PFSK-1 (cell line): Measurements from ENCODE around the gene CSNK2B.

ENCODE experiments used
- FOXP2 ChIP-seq: optimal IDR thresholded peaks from 2 replicates; pipeline ENCODE3; 2011; ENCODE audit warnings: borderline replicate concordance, control low read depth, inconsistent platforms; ENCODE audit not compliant: insufficient read depth; ENCODE audit errors: extremely low read length, extremely low read depth
- POLR2AphosphoS5 ChIP-seq: IDR thresholded peaks from 2 replicates; pipeline ENCODE4 v1.6.1; 2012; ENCODE audit warnings: low read depth, mild to moderate bottlenecking, control low read depth, low read length, moderate library complexity
- SIN3A ChIP-seq: IDR thresholded peaks from 2 replicates; pipeline ENCODE4 v1.6.1; 2012; ENCODE audit warnings: mild to moderate bottlenecking, low read length, moderate library complexity, borderline replicate concordance; ENCODE audit not compliant: insufficient read depth
- TAF1 ChIP-seq: IDR thresholded peaks from 2 replicates; pipeline ENCODE4 v1.6.1; 2012; ENCODE audit warnings: low read length, control low read depth, borderline replicate concordance; ENCODE audit not compliant: insufficient read depth
- TF ChIP-seq, protein P1 (sequence below), 2 experiments: IDR thresholded peaks; 2 replicates each; pipeline versions ENCODE4 v1.6.1 to v1.8.0; 2011 to 2012; ENCODE audit warnings: low read depth in 2 of 2, low read length in 2 of 2, control low read depth in 1 of 2, inconsistent platforms in 1 of 2, mild to moderate bottlenecking in 1 of 2, moderate library complexity in 1 of 2; ENCODE audit not compliant: insufficient read depth in 1 of 2

CSNK2B gene

DNA sequence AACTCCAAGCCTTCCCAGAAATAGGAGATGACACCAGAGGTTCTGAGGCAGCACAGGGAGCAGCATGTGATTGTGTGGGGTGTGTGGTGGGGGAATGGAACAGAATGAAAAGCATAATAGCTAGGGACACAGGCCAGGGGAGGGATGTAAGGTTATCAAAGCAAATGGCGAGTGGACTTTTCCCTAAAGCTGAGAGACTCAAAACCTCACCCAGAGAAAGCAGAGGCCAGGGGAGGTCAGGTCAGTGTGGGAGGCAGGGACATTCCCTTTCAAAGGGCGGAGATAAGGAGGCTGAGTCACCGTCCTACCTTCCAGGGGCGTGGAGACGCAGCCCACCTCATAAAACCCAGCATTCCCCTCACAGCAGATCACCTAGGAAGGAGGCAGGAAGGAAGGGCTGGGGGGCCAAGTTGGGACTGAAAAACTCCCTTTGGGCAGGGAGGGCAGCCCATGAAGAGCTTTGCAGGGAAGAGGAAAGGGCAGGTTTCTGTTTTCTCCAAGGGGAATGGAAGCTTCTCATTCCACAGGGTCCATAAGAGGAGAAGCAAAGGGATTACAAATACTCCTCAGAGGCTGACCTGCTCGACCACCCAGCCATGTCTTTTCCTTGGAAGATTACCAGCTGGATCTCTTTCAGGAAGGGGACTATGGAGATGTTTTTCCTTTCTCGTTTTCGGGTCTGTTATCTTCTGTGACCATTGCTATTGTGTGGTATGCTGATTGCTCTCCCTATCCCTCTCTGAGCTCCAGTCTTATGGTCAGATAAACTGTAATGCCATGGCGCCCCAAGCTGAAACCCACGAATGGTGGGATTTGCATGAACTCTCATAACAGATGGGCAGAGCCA lies 24.6 kb downstream of the CSNK2B start:
- TF ChIP-seq SIN3A (no peak), FOXP2 (no peak), POLR2AphosphoS5 (no peak), TAF1 (no peak)
- TF ChIP-seq, protein P1, sequence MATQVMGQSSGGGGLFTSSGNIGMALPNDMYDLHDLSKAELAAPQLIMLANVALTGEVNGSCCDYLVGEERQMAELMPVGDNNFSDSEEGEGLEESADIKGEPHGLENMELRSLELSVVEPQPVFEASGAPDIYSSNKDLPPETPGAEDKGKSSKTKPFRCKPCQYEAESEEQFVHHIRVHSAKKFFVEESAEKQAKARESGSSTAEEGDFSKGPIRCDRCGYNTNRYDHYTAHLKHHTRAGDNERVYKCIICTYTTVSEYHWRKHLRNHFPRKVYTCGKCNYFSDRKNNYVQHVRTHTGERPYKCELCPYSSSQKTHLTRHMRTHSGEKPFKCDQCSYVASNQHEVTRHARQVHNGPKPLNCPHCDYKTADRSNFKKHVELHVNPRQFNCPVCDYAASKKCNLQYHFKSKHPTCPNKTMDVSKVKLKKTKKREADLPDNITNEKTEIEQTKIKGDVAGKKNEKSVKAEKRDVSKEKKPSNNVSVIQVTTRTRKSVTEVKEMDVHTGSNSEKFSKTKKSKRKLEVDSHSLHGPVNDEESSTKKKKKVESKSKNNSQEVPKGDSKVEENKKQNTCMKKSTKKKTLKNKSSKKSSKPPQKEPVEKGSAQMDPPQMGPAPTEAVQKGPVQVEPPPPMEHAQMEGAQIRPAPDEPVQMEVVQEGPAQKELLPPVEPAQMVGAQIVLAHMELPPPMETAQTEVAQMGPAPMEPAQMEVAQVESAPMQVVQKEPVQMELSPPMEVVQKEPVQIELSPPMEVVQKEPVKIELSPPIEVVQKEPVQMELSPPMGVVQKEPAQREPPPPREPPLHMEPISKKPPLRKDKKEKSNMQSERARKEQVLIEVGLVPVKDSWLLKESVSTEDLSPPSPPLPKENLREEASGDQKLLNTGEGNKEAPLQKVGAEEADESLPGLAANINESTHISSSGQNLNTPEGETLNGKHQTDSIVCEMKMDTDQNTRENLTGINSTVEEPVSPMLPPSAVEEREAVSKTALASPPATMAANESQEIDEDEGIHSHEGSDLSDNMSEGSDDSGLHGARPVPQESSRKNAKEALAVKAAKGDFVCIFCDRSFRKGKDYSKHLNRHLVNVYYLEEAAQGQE (IDR thresholded peaks at IDR 0.05; ENCODE audit: insufficient read depth in 1 of 2, low read depth in 2 of 2, low read length in 2 of 2), result no peak

DNA sequence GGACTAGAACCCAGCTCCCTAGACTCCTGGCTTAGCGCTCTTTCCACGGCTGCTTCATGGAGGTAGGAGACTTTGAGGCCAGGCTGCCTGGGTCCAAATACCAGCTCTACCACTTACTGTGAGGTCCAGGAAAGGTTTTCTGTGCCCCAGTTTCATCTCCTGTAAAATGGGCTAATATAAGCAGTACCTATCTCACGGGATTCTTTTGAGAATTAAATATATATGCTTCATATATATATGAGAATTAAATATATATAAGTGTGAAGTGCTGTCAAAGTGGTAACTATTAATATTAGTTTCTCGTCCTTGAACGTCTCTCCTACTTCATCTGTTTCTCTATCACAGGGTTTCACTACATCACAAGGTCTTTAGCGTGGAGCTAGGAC lies 25.2 kb downstream of the CSNK2B start:
- TF ChIP-seq FOXP2 (no peak), POLR2AphosphoS5 (no peak)
- TF ChIP-seq, protein P1 (IDR thresholded peaks at IDR 0.05; ENCODE audit: insufficient read depth in 1 of 2, low read depth in 2 of 2, low read length in 2 of 2), result no peak

DNA sequence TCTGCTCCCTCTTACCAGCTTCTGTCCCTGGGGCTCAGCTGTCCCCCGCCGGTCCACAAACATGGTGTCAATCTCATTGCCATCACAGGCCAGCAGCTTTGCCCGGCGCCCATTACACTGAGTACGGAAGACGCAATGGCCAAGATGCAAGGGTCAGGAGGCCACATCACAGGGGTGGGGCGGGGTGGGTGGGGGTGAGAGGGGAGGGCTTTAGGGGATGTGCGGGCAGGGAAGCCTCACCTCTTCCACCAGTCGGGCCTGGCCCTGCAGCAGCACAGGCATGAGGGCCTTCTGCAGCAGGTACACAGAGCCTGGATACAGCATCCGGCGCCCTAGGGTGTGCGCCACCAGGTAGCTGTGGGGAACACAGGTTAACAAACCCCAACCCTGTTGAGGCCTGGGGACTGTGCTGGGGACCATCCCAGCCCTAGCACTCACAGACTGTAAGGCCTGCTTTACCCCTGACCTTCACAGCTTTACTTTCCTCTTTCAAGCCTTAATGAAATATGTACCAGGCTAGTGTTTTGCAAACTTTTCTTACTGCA lies 25.8 kb downstream of the CSNK2B start:
- no peak for TF ChIP-seq SIN3A
- TF ChIP-seq POLR2AphosphoS5, result no peak
- TF ChIP-seq, protein P1 (IDR thresholded peaks at IDR 0.05; ENCODE audit: insufficient read depth in 1 of 2, low read depth in 2 of 2, low read length in 2 of 2), result no peak

DNA sequence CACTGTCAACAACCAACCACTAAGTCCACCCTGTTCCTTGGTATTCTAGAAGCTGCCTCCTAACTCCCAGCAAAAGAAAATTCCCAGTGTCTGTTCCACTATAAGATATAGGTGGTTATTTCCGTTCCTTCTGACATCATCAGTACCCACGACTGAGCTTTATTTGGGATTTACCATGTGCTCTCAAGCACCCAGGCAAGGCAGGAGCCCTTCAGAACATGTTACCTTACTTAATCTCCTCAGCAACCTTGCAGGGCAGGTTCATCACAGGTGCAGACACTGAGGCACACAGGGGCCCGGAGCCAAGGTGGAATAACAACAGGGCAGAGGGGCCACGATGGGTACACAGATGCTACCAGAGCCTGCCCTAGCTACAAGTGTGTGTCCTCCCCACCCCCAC lies 26.5 kb downstream of the CSNK2B start:
- no peak for TF ChIP-seq POLR2AphosphoS5
- no peak for TF ChIP-seq SIN3A
- TF ChIP-seq, protein P1 (IDR thresholded peaks at IDR 0.05; ENCODE audit: insufficient read depth in 1 of 2, low read depth in 2 of 2, low read length in 2 of 2), result no peak
- no peak for TF ChIP-seq FOXP2
- TF ChIP-seq TAF1, result no peak

DNA sequence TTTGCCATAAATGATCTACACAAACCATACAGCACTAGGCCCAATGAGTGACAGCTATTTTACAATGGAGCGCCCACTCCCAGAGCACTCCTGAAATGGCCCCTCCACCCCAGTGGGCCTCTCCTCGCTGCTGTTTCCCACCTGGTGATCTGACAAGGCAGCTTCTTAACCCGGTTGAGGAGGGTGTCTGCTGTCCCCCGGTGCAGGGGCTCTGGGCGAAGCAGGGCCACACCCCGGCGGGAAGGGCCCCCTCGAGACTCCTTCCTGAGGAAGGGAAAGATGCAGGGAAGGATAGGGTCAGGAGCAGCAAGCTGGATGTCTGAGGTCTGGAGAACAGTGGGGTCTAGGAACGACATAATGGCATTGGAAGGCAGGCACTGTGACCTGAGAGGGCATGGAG lies 27.0 kb downstream of the CSNK2B start:
- TF ChIP-seq SIN3A (no peak), POLR2AphosphoS5 (no peak), TAF1 (no peak), FOXP2 (no peak)
- TF ChIP-seq, protein P1 (IDR thresholded peaks at IDR 0.05; ENCODE audit: insufficient read depth in 1 of 2, low read depth in 2 of 2, low read length in 2 of 2), result no peak
